HepG2 (cell line): ENCODE data around the gene SNUPN. TPM values are rescaled to one million over a fixed set of nuclear protein-coding genes. Genes with fewer than 3 reads are reported as not detected.

Experiments used
- CBX5 ChIP-seq: sonication (generic); formaldehyde crosslinking; IDR thresholded peaks from 2 replicates; pipeline ENCODE4 v1.4.0; 2020; ENCODE audit warnings: missing genetic modification reagents, borderline replicate concordance
- EEA1 ChIP-seq: sonication (generic); formaldehyde crosslinking; IDR thresholded peaks from 2 replicates; pipeline ENCODE4 v1.5.1; 2020; ENCODE audit warnings: mild to moderate bottlenecking, missing genetic modification reagents, borderline replicate concordance
- ETS1 ChIP-seq: sonication (generic); formaldehyde crosslinking; IDR thresholded peaks from 2 replicates; pipeline ENCODE4 v1.4.0; 2020; ENCODE audit warnings: missing genetic modification reagents
- GLMP ChIP-seq: sonication (generic); formaldehyde crosslinking; IDR thresholded peaks from 2 replicates; pipeline ENCODE4 v1.9.0; 2021; ENCODE audit warnings: missing genetic modification reagents, mild to moderate bottlenecking, borderline replicate concordance
- HOXD1 ChIP-seq: sonication (generic); formaldehyde crosslinking; IDR thresholded peaks from 2 replicates; pipeline ENCODE4 v1.5.0; 2020; ENCODE audit warnings: missing genetic modification reagents
- LRRFIP1 ChIP-seq: sonication (generic); formaldehyde crosslinking; conservative IDR thresholded peaks from 2 replicates; pipeline ENCODE4 v1.4.0; 2020; ENCODE audit warnings: missing genetic modification reagents
- NFKB2 ChIP-seq: sonication (generic); formaldehyde crosslinking; IDR thresholded peaks from 2 replicates; pipeline ENCODE4 v1.4.0; 2020; ENCODE audit warnings: missing genetic modification reagents, borderline replicate concordance
- SCMH1 ChIP-seq: sonication (generic); formaldehyde crosslinking; IDR thresholded peaks from 2 replicates; pipeline ENCODE4 v1.9.0; 2021; ENCODE audit warnings: missing genetic modification reagents, mild to moderate bottlenecking, borderline replicate concordance
- TFDP1 ChIP-seq: IDR thresholded peaks from 2 replicates; pipeline ENCODE4 v1.6.1; 2016; ENCODE audit warnings: missing compliant biosample characterization, missing genetic modification reagents, borderline replicate concordance
- XBP1 ChIP-seq: sonication (generic); formaldehyde crosslinking; IDR thresholded peaks from 2 replicates; pipeline ENCODE4 v1.5.0; 2020; ENCODE audit warnings: missing genetic modification reagents
- ZFY ChIP-seq: sonication (generic); formaldehyde crosslinking; IDR thresholded peaks from 2 replicates; pipeline ENCODE4 v1.4.0; 2020; ENCODE audit warnings: missing genetic modification reagents
- ZNF224 ChIP-seq: sonication (generic); formaldehyde crosslinking; IDR thresholded peaks from 2 replicates; pipeline ENCODE4 v1.5.0; 2020; ENCODE audit warnings: mild to moderate bottlenecking, missing genetic modification reagents
- ZNF30 ChIP-seq: sonication (generic); formaldehyde crosslinking; IDR thresholded peaks from 2 replicates; pipeline ENCODE4 v1.5.0; 2020; ENCODE audit warnings: mild to moderate bottlenecking, missing genetic modification reagents
- ZNF367 ChIP-seq: sonication (generic); formaldehyde crosslinking; IDR thresholded peaks from 2 replicates; pipeline ENCODE4 v1.4.0; 2020; ENCODE audit warnings: missing genetic modification reagents, borderline replicate concordance
- ZNF546 ChIP-seq: sonication (generic); formaldehyde crosslinking; conservative IDR thresholded peaks from 2 replicates; pipeline ENCODE4 v1.8.1; 2023; ENCODE audit warnings: mild to moderate bottlenecking, missing genetic modification reagents
- ZNF746 ChIP-seq: sonication (generic); formaldehyde crosslinking; IDR thresholded peaks from 2 replicates; pipeline ENCODE4 v1.8.0; 2022; ENCODE audit warnings: mild to moderate bottlenecking, missing genetic modification reagents
- ZNF792 ChIP-seq: IDR thresholded peaks from 2 replicates; pipeline ENCODE4 v1.6.1; 2016
- ZNF850 ChIP-seq: sonication (generic); formaldehyde crosslinking; conservative IDR thresholded peaks from 2 replicates; pipeline ENCODE4 v1.9.0; 2021; ENCODE audit warnings: mild to moderate bottlenecking, missing genetic modification reagents
- ZSCAN20 ChIP-seq: sonication (generic); formaldehyde crosslinking; IDR thresholded peaks from 2 replicates; pipeline ENCODE4 v1.4.0; 2020; ENCODE audit warnings: missing genetic modification reagents, mild to moderate bottlenecking, borderline replicate concordance
- ZSCAN30 ChIP-seq: sonication (generic); formaldehyde crosslinking; IDR thresholded peaks from 2 replicates; pipeline ENCODE4 v1.5.0; 2020; ENCODE audit warnings: mild to moderate bottlenecking, missing genetic modification reagents
- polyA plus RNA-seq, 8 experiments: library from polyadenylated mRNA; depleted of rRNA in 3 of 8; stranded (reverse) in 7 of 8; unstranded in 1 of 8; fragments of >200 nt; fragmentation: Illumina TruSeq in 4 of 8; extraction: Trizol in 4 of 8; gene quantifications; 2 replicates each; pipeline versions ENCODE4 v1.2.1 to v1.2.3, GENCODE V29; 2011 to 2016; ENCODE audit warnings: low read depth in 4 of 8, missing spikeins in 1 of 8, mixed read lengths in 1 of 8; ENCODE audit not compliant: insufficient read depth in 1 of 8
- total RNA-seq, 5 experiments: library from RNA; depleted of rRNA; stranded (reverse); fragments of >200 nt; fragmentation: Illumina TruSeq; extraction: Trizol; gene quantifications; 2 replicates each; pipeline ENCODE4 v1.2.3, GENCODE V29; 2016; ENCODE audit warnings: low read depth in 1 of 5

The SNUPN gene
- total and polyA plus RNA-seq, 2 of the 13 experiments (the other 11 are each of a cell fraction or from before 2014, with no cell fraction given), result 9.0 to 16.4 TPM

GRCh38 chr15:75578173-75578947 lies 47.2 kb downstream of the SNUPN start (continued):
- TF ChIP-seq ZSCAN20 (CRISPR knock-in tag), result 0 out of 2 replicates have a peak, but pooled peaks have one; percentile 54
- no peak for TF ChIP-seq TFDP1 (CRISPR knock-in tag)
- no peak for TF ChIP-seq HOXD1 (CRISPR knock-in tag)
- TF ChIP-seq ZNF224 (CRISPR knock-in tag), result no peak
- TF ChIP-seq CBX5 (CRISPR knock-in tag), result no peak
- no peak for TF ChIP-seq GLMP (CRISPR knock-in tag)
- no peak for TF ChIP-seq ZSCAN30 (CRISPR knock-in tag)
- no peak for TF ChIP-seq ZNF792 (CRISPR knock-in tag)
- TF ChIP-seq EEA1 (CRISPR knock-in tag), result peak; percentile 50; the same call in 1 of the 2 replicates
- TF ChIP-seq LRRFIP1 (CRISPR knock-in tag), result no peak
- TF ChIP-seq XBP1 (CRISPR knock-in tag), result no peak
- peak; percentile 82 for TF ChIP-seq ZFY (CRISPR knock-in tag)
- TF ChIP-seq NFKB2 (CRISPR knock-in tag), result peak; percentile 65; the same call in 1 of the 2 replicates
- peak; percentile 24; the same call in 1 of the 2 replicates for TF ChIP-seq ZNF546
- TF ChIP-seq SCMH1 (CRISPR knock-in tag), result no peak
- TF ChIP-seq ZNF30 (CRISPR knock-in tag), result no peak
- no peak for TF ChIP-seq ETS1
- TF ChIP-seq ZNF746 (CRISPR knock-in tag), result peak; percentile 51; the same call in 1 of the 2 replicates
- no peak for TF ChIP-seq ZNF850 (CRISPR knock-in tag)
- TF ChIP-seq ZNF367 (CRISPR knock-in tag), result no peak
